HG02981 (cell line): ENCODE data around the gene NOS1AP.

ENCODE experiments used
- ATAC-seq: cut with Tn5 transposase; IDR thresholded peaks from one replicate; pipeline ENCODE4 v1.9.1; 2021; ENCODE audit warnings: mild to moderate bottlenecking, moderate library complexity; ENCODE audit not compliant: unreplicated experiment

NOS1AP gene

DNA sequence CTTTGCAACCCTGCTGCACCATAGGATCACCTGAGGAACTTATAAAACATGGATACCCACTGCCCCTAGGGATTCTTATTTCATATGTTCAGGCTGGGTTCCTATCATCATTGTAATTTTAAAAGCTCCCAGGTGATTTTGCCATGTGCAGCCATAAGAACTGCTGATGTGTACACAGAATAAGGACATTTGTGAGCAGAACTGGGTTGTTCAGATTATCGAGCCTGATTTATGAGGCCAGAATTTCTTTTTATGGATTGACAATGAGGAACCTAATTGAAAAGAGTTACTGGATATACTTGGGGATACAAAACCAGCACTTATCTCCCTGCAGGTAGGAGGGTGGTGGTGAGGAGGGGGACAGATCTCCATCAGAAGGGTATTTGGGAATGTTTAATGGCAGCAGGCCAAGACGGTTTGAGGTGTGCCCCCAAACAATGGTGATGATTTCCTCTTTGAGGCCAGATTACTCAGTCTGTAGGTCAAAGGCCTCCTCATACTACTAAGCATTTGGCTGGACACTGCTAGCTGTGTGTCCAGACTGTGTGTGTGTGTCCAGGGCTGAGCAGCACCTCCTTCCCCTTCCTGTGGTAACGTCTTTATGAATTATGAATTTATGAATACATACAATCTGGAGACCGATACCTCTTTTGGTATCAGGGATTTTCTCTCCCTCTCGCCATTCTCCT lies 18.9 kb downstream of the NOS1AP start:
- ATAC-seq = no peak

- ATAC-seq = no peak
Measured at GRCh38 chr1:162089748-162090147, 20.3 kb downstream of the NOS1AP start.

DNA sequence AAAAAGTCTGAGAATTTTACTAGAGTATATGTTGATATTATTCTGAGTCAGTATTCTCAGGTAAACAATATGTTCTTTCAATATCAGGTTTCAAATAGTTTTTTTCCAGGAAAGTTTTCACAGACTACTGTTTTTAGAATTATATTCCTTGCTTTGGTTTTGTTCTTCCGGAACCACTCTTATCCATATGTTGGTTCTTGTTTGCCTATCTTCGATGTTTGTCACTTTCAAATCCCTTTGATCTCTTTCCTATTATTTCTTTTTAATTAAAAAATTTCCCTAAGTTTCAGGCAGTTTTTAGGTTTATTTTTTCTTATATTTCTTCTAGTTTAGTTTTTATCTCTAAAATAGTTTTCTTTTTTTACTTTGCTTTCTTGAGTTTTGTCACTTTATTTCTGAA lies 20.9 kb downstream of the NOS1AP start:
- ATAC-seq = no peak

GRCh38 chr1:162091681-162092524 lies 22.4 kb downstream of the NOS1AP start:
- ATAC-seq = no peak

GRCh38 chr1:162093095-162093494 lies 23.6 kb downstream of the NOS1AP start:
- no peak for ATAC-seq

DNA sequence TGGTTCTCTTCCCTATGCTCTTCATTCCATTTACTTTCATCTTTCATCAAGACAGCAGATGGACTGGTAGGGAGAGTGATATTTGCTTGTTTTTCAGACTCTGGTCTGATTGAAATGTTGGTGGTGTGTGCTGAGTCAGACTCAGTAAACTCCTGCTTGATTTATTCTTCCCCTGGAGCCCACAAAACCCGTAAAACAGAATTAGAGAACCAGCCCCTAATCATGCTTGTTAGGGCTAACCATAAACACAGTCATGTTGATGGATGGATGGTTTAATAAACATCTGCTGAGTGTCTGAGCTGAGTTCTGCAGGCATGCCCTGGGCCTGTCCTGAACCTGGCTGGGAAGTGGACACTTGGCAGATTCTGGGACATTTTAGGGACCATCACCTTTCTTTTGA lies 24.8 kb downstream of the NOS1AP start:
- ATAC-seq = no peak

- ATAC-seq = no peak
Measured at GRCh38 chr1:162094723-162095122, 25.2 kb downstream of the NOS1AP start.

DNA sequence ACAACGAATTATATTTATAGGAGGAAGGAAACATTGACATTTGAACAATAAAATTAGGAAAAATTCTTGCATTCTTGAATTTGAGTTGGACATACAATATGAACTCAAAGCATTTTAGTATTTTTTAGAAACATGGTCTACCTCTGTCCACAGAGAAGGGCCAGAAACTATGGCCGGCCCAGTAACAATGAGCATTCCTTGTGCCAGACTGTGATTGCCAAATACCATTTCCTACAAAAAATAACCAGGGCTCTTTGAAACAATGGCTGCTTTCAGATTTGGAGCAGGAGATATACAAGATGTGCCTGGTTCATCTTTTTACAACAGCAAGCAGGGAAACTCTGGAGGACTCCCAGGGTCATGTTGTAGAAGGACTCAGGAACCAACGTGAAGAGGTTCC lies 38.4 kb downstream of the NOS1AP start:
- ATAC-seq = no peak

DNA sequence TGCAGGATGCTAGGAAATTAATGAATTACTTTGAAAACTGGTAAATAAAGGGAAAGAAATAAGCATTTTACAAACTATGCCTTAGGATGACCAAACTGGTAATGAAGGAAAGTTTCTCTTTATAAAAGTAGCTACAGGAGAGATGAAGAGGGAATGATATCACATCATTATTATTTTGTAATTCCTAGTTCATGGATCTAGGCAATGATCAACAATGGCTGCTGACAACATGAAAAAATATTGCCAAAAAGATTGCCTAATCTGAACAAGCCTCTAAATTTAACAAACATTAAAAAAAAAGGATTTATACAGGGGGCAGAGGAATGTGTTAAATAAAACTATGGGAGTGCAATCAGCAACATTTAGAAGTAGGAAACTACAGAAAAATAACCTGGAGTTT lies 38.9 kb downstream of the NOS1AP start:
- no peak for ATAC-seq

GRCh38 chr1:162110910-162111309 lies 41.4 kb downstream of the NOS1AP start:
- no peak for ATAC-seq

GRCh38 chr1:162111572-162111971 lies 42.1 kb downstream of the NOS1AP start:
- no peak for ATAC-seq

DNA sequence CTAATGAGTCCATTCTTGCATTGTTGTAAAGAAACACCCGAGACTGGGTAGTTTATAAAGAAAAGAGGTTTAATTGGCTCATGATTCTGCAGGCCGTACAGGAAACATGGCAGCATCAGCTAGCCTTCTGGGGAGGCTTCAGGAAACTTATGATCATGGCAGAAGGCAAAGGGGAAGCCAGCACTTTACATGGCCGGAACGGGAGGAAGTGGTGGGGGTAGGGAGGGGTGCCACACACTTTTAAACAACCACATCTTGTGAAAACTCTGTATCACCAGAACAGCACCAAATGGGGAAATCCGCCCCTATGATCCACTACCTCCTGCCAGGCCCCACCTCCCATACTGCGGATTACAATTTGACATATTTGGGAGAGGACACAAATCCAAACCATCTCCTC lies 43.9 kb downstream of the NOS1AP start:
- no peak for ATAC-seq

DNA sequence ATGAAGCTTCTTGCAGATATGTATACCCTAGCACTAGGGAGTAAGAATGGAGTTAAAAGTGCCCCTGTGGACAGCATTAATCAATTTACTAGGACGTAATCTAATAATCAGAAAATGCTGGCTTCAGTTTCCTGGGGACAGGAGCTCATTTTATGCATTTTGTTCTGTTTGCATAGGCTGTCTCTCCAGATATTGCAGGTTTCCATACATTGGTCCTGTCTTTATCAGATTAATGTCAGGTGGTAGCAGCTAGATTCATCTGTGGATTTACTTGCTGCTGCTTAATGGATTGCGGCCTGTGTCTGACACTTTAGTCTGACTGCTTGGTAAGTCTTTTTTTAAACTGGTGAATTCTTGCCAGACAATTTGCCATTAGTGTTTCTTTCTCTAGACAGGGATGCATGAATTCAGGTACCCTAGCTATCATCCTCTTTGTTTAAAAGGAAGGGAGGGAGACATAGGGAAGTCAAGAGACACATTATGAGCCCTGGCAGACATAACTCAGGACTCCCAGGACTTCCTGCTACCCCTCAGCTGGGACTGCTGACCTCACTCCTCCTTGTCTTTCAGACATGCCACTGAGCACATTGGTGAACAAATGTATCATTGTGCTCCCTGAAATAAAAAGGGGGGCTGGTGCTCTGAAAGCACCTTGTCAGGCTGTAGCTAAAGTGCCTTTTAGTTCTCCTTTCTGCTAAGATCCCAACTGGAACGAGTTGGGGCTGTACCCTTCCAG lies 47.7 kb downstream of the NOS1AP start:
- ATAC-seq = no peak

- ATAC-seq = no peak
Measured at GRCh38 chr1:162118063-162118462, 48.6 kb downstream of the NOS1AP start.

- no peak for ATAC-seq
Measured at GRCh38 chr1:162128693-162129356, 59.3 kb downstream of the NOS1AP start.

DNA sequence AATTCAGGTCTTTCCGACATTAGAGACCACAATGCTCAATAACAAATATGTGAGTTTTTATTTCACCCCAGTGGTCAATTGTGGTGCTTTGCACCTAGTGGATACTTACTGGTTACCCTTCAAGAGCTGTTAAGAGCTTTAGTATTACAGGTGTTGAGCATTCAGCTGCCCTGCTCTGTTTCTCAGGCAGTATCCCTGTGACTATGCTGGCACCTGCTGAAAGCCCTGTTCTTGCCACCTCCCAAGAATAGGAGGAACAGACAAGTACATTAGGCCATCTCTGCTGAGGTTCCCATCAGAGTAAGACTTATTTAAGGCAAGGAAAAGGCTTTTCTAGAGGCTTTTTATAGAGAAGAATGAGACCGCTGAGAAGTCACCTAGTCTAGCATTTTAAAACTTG lies 60.8 kb downstream of the NOS1AP start:
- no peak for ATAC-seq

DNA sequence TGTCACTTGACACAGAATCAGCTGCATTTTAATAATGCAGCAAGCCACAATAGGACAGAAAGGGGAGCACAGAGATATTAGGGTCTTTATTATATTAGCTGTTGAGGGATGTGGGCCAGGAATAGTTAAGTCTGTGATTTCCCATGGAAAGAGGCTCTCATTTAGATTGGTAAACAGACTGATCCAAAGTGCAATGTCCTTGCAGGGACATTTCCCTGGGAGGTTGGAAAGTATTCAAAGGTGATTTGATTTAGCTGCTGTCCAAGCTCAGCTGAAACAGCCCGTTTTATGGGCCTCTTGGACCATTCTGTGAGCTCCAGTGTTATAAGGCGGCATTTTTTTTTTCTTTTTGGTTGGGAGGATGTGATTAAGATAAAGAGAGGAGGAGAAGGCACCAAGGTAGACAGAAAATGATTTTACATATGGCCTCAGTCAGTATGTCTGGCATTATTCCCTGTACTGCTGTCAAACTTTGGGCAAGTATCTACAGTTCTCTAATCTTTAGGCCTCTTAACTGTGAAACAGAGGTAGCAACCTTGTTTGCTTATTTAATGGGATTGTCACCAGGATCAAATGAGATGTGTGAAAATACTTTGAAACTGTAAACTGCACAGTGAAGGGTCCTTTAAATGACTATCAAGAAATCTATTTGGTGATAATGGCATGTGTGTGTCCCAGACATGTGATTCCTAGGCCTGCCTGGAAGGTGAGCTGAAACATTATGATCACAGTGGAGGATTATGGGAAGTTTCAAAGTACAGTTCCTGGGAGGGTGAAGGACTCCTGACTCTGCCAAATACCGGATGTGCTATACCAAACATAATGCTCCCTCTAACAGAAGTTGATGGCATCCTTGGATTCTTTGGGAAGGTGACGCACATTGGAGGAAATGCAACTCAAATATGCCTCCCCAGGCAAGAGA lies 62.2 kb downstream of the NOS1AP start:
- no peak for ATAC-seq

GRCh38 chr1:162133566-162133965 lies 64.1 kb downstream of the NOS1AP start:
- ATAC-seq = no peak

DNA sequence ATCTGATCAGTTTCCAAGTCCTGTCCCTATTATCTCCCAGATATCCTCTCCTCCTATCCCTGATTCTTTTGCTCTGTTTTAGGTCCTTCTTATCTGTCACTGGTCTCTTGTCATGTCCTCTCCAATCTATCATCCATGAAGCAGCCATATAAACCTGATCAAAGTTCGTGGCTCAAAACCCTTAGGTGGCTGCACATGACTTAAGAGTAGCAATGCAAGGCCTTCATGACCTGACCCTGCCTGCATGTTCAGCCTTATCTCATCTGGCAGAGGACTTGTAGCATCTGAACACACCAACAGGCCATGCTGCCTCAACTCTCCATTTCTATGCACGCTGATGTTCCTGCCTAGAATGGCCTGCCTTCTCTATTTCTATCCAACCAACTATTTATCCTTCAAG lies 65.2 kb downstream of the NOS1AP start:
- no peak for ATAC-seq

DNA sequence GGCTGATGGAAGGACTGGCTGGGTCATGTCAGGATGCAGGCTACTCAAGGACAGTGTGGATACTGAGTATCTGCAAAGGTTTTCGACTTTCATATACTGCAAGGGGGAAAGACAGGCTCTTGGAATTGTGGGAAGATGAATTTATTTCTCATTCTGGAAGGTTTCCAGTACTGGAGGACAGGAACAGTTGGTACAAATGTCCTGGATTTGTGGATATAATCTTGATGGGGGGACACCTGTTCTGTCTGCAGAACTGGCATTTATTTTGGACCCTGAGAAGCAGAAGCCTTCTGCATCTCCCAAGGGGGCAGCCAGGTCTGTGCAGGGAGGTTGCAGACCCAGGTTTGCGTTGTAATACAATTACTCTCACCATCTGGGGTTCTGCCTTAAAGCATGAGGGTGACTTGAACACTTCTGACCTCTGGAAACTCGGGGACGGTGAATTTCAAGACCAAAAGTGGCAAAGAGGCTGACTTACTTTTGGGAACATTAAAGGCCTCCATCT lies 65.8 kb downstream of the NOS1AP start:
- no peak for ATAC-seq
